Ureter (tissue), 1 donor: ENCODE data around the gene PDHA2. TPM values are rescaled to one million over a fixed set of nuclear protein-coding genes. Genes with fewer than 3 reads are reported as not detected.
"Not testable (repeated sequence)": the region's sequence is repeated elsewhere in the genome, so short reads cannot be mapped to it uniquely, and the experiment has no call there.

Experiments
- DNase-seq: peaks from one replicate; pipeline ENCODE4 v3.0.0-alpha.2; 2020; ENCODE audit warnings: low spot score
- total RNA-seq: library from RNA; stranded (reverse); gene quantifications from one replicate; pipeline ENCODE4 v1.2.4, GENCODE V29; 2023
- donor health status: DM: yes; HTN: yes; CAD: no.

Gene PDHA2
- not detected for total RNA-seq

- no peak for DNase-seq
These were observed at the start of gene PDHA2 for GRCh38 chr4:95839891-95840290. PDHA2 (plus strand) TSS chr4:95840093; CDS start chr4:95840151, 58 bp downstream.

GRCh38 chr4:95798003-95798402, 41.9 kb upstream of the PDHA2 start:
- DNase-seq, result no peak

- DNase-seq, result no peak
These were observed 41.2 kb upstream of the PDHA2 start for GRCh38 chr4:95798727-95799126.

- no peak for DNase-seq
These were observed 18.0 kb upstream of the PDHA2 start for GRCh38 chr4:95821867-95822266.

- DNase-seq, result no peak
These were observed 14.3 kb upstream of the PDHA2 start for GRCh38 chr4:95825546-95825945.

DNA sequence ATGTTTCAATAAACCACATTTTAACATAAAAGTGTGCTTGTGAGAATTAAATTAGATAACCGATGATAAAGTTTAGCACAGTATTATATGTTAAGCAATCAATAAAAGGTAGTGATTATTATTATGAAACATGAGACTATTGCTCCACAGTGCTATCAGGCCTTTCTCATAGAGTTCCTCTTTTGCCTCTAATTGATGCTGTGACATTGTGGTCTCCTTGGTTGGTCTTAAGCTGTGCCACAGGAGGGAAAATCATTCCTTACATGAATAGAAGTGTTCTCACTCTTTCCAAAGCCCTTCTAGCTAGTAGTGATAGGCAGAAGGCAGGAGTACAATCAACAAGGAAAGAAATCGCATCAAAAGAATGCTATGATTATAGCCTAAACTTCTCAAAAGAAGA, 9.2 kb upstream of the PDHA2 start:
- no peak for DNase-seq

DNA sequence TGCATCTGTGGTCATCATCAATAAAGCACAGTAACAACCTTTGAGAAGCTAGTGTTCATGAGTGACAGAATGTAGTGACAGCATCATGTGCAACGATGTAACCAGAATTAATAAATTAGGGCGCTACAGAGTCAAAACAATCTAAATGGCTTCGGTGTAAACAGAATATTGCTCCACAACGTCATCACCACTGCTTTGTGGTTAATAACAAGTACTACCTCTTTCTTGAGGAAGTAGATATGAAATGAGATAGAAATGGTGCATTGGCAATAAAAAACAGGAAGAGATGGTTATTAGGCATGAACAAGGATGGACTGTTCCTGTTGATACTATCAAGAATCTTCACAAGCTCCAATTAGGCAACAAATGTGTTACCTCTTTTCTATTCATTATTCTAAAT, 8.7 kb upstream of the PDHA2 start:
- DNase-seq, result no peak

- no peak for DNase-seq
These were observed 6.1 kb upstream of the PDHA2 start for GRCh38 chr4:95833711-95834194.

GRCh38 chr4:95835672-95836071, 4.2 kb upstream of the PDHA2 start:
- DNase-seq, result no peak

DNA sequence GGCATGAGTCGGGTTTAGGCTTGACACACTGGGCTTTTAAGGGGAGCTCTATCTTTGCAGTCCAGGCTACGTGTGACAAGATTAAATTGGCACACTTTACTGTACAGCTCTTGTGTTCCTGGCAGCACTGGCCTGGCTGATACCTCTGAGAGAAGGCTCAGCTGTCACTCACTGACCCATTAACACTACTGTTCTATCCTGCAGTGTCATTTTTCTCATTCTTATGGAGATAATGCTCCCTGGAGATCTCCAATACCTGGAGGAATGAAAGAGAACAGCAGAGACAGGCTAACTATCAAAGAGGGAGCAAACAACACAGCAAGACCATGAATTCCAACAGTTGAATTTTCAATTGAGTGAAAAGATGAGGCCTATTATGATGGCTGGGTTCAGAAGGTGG, 1.7 kb upstream of the PDHA2 start:
- no peak for DNase-seq

DNA sequence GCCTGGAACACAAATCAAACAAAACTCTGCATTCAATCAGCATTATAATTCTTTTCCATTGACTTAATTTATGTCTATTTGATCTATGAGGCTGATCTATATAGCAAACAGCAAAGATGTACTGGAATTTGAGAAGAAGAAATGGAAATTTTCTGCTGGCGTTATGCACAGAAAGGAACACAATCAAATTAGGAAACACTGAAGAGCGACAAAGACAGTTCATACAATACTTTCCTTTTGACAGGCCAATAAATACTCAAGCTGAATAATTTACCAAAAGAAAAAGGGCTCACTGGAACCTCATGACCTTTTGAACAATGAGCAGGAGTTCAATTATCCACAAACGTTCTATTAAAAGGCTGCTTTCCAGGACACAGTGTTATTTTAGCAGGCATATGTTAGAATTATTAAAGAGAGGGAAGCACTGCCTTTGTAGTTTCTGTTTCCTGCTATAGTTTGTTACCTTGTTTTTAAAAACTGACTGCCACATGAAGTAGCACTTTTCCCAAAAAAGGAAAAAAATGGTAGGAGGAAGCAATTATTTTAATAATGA, 8.1 kb downstream of the PDHA2 start:
- no peak for DNase-seq

DNA sequence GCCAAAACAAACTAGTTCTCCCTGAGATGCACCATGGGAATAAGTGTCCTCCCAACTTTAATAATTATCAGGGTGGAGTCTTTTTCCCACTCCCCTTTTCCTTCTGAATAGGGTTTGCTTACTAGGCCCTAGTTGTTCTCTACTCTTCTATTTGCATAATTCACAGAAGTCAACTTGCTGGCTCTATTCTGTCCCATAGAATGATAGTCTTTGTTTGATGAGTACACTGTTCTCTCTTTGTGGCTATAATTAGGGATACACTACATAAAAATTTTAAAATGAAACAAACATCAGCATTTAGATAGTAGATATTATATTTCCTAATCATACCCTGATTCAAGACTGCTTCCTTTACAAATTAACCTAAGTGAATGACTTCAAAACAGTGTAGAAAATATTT, 10.3 kb downstream of the PDHA2 start:
- DNase-seq, result no peak

DNA sequence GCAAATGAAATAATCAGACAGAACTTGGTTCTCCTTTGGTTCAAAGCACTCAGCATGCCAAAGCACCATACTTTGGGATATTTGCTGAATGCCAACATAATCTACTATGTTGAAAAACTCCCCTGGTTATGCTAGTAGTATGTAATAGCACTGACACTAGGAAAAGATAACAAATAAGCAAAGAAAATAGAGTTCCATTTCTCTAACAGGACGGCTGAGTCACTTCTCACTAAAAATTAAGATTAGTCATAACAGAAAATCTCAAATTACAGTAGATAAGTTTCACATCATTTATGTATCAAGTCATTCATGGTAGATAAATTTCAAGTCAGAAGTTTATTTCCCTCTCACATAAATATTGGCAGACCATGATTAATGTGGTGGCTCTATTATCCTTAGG, 17.9 kb downstream of the PDHA2 start:
- DNase-seq, result no peak

GRCh38 chr4:95867919-95868318, 28.0 kb downstream of the PDHA2 start:
- no peak for DNase-seq

- DNase-seq, result not testable (repeated sequence)
These were observed 29.5 kb downstream of the PDHA2 start for GRCh38 chr4:95869414-95869813.

GRCh38 chr4:95869961-95870500, 30.1 kb downstream of the PDHA2 start:
- DNase-seq, result no peak

GRCh38 chr4:95877636-95878035, 37.7 kb downstream of the PDHA2 start:
- DNase-seq, result no peak

GRCh38 chr4:95887551-95887950, 47.7 kb downstream of the PDHA2 start:
- DNase-seq, result no peak

GRCh38 chr4:95889662-95890061, 49.8 kb downstream of the PDHA2 start:
- no peak for DNase-seq
